Smooth muscle cell of the coronary artery (primary cell): Measurements from ENCODE around the gene DDX47. TPM values are rescaled to one million over a fixed set of nuclear protein-coding genes. Genes with fewer than 3 reads are reported as not detected.

Source experiments
- total RNA-seq: library from RNA; depleted of rRNA; stranded (reverse); fragments of >200 nt; gene quantifications from 2 replicates; pipeline ENCODE4 v1.2.3, GENCODE V29; 2014; ENCODE audit warnings: low replicate concordance

The DDX47 gene
- total RNA-seq: 38.3 and 55.2 TPM in 2 replicates

GRCh38 chr12:12813120-12814101 lies at the start of gene DDX47:
Gene DDX47 (plus strand): TSS chr12:12813346. CDS start chr12:12813368, 22 bp downstream.

GRCh38 chr12:12784911-12785814 lies 28.0 kb upstream of the DDX47 start, which contains the start of gene APOLD1:
Gene APOLD1 (plus strand): TSS chr12:12785659. CDS start chr12:12785692, 33 bp downstream.

Other genes with a start within 250 kb of the DDX47 start
- 34.8 and 42.1 TPM in 2 replicates for gene CREBL2, start 201.5 kb upstream of the DDX47 start, total RNA-seq
- under 0.01 and 0.08 TPM in 2 replicates for gene GPR19, start 117.2 kb upstream of the DDX47 start, total RNA-seq
- 16.1 and 39.6 TPM in 2 replicates for gene CDKN1B, start 96.0 kb upstream of the DDX47 start, total RNA-seq
- gene APOLD1, start 27.7 kb upstream of the DDX47 start, total RNA-seq: 1.3 and 5.9 TPM in 2 replicates
- gene GPRC5A, start 78.2 kb downstream of the DDX47 start, total RNA-seq: 0.82 and 11.6 TPM in 2 replicates
- 0.12 TPM in 1 of 2 replicates, not detected in the other for gene GPRC5D, start 138.8 kb downstream of the DDX47 start, total RNA-seq
- 11.1 and 12.9 TPM in 2 replicates for gene HEBP1, start 186.9 kb downstream of the DDX47 start, total RNA-seq
- gene FAM234B, start 231.0 kb downstream of the DDX47 start, total RNA-seq: 4.7 and 9.0 TPM in 2 replicates